NAMALWA (cell line): ENCODE measurements around the gene BAX.

Experiments used
- DNase-seq: peaks from one replicate; pipeline ENCODE4 v3.0.0-alpha.2; 2015; ENCODE audit warnings: low spot score

BAX gene

DNA sequence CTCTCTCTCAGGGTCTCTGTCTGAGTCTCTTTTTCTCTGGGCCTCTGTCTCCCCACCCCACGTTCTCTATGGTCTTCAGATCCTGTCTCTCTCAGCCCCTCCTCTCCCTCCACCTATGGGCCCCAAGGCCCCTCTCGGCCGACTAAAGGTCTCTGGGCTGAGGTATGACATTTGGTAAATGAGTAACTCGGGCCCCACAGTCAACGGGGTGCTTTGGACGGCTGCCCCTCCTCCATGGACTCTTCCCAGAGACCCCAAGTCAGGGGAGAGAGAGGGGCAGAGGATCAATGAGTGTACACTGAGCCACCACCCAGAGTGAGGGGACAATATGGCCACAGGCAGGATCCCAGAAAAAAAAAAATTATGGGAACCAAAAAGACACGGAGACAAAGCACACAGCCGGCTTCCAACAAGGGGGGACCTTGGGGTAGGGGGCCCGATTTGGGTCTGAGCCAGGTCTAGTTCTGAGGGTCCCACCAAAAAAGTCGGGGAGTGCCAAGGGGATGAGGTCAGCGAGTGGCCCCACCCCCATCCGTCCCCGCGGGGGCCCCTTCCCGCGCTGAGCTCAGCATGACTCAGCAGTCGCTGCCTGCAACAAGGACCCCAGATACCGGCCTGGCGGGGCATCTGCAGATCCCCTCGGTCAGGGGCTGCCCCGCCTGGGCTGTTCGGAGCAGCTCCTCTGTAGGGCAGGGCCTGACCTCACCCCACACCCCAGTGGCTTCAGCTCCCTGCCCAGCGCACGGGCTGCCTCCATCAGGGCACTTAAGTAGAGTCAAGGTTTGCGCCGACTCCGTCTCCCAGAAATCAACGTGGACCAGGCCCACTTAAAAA, 8.9 kb downstream of the BAX start:
- no peak for DNase-seq

DNA sequence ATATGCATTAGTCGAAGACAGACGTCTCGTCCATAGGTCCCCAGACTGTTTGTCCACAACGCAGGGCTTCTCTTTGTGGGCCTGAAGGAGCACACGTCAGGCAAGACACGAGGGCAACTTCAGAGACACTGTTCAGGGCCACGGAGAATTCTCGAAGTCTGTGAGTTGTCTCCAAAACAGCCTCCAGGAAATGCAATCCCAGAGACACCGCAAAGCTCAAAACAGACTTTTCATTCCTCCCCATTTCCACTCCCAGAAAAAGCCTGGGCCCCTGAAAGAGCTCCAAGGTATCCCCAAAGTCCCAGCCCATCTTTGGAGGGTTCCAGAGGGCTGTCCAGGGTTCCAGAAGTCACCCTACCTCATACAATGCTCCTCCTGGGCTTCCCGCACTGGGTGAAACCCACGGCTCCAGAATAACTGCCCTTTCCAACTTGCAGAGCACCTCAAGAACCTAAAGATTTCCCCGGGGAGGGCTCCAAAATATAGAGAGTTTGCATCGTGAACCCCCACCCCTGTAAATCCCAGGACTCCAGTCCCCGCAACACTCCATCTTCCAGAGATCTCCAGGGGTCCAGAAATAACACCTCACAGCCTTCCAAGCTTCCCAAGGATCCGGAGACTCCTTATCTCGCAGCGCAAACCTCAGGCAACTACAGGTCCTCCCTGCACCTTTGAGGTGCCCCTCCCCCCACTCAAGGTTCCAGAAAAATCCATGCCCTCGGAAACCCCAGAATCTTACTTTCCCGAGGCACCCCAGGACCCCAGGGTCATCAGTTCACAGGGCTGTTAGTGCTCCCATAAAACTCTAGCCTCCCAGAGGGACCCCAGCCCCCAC, 9.7 kb downstream of the BAX start:
- no peak for DNase-seq

DNA sequence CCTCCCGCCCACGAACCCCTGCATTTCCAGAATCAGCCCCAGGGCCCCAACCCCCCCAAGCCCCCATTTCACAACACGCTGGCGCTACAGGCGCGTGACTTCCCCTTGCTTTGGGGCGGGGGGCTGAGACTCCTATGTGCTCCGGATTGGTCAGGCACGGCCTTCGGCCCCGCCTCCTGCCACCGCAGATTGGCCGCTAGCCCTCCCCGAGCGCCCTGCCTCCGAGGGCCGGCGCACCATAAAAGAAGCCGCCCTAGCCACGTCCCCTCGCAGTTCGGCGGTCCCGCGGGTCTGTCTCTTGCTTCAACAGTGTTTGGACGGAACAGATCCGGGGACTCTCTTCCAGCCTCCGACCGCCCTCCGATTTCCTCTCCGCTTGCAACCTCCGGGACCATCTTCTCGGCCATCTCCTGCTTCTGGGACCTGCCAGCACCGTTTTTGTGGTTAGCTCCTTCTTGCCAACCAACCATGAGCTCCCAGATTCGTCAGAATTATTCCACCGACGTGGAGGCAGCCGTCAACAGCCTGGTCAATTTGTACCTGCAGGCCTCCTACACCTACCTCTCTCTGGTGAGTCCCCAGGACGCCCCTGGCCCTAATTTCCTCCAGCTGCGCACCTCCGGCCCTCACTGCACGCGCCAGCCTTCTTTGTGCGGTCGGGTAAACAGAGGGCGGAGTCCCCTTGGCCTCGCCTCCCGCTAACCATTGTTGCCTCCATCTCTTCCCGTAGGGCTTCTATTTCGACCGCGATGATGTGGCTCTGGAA, 10.5 kb downstream of the BAX start, which contains the start of gene FTL:
Gene FTL, plus strand, starts transcription at position 270 of the 766 bp plus-strand sequence. Its CDS starts 199 bp downstream, at position 469.
- peak; percentile 97 for DNase-seq

DNA sequence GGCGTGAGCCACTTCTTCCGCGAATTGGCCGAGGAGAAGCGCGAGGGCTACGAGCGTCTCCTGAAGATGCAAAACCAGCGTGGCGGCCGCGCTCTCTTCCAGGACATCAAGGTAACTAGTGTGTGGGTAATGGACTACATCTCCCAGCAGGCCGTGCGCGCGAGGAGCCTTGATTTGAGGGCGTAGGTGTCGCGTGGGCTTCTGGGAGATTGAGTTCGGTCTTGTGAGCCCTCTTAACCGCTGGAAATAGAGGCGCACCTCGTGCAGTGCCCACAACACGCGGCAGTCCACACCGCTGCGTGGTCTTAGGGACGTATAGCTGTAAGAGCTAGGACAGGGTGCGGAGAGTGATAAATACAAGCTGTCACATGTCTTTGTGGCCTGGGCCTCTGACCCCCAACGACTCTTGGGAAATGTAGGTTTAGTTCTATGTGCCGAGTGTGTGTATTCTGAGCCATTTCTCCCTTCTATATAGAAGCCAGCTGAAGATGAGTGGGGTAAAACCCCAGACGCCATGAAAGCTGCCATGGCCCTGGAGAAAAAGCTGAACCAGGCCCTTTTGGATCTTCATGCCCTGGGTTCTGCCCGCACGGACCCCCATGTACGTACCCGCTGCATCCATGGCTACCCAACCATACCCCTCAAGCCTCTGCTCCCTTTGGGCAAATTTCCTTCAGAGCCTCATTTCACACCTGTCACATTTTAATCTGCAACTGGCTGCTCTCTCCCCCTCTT, 11.3 kb downstream of the BAX start:
- DNase-seq = peak; percentile 95

DNA sequence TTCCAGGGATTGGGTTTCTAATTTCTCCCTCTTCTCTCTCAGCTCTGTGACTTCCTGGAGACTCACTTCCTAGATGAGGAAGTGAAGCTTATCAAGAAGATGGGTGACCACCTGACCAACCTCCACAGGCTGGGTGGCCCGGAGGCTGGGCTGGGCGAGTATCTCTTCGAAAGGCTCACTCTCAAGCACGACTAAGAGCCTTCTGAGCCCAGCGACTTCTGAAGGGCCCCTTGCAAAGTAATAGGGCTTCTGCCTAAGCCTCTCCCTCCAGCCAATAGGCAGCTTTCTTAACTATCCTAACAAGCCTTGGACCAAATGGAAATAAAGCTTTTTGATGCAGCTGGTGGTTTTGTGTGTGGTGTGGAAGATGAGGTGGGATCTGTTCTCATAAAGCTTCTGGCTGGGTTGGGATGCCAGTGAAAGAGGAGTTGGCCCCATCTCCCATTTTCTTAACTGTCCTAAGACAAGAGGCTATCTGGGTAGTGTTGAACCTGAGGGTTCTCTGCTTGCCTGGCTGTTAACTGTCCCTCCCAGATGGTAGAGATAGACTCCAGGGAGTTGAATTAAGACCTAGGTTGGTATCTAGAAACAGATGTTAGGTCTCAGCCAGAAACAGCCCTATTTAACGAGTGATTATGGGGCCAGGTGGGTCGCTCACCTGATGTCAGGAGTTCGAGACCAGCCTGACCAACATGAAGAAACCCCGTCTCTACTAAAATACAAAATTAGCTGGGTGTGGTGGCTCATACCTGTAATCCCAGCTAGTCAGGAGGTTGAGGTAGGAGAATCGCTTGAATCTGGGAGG, 12.1 kb downstream of the BAX start:
- peak; percentile 42 for DNase-seq

DNA sequence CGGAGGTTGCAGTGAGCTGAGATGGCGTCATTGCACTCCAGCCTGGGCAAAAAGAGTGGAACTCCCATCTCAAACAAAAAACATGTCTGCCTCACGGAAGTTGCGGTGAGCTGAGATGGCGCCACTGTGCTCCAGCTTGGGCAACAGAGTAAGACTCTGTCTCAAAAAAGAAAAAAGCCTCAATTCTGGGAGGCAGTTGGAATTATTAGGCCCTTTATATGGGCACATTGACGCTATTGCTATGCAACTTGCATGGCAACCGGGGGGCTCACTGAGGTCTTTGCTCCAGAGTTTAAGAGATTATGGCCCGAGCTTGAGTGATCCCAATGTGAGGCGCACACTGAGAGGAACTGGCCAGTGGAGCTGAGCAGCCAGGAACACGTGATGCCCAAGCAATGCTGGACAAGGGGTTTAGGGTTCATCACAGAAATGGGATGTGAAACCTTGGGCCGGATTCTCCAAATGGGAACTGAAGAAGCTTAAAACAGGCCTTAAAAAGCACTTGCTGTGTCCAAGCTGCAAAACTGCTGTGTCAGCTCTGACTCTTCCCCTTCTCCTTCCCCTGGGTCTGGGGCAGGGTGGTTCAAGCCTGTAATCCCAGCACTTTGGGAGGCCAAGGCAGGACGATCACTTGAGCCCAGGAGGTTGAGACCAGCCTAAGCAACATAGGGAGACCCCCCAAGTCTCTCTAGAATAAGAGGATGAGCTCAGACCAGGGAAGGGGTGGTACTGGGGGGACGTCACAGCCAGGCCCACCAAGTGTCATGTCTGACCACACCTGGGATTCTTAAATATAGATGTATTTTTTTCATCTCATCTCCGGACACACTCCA, 12.9 kb downstream of the BAX start:
- DNase-seq = peak; percentile 49

DNA sequence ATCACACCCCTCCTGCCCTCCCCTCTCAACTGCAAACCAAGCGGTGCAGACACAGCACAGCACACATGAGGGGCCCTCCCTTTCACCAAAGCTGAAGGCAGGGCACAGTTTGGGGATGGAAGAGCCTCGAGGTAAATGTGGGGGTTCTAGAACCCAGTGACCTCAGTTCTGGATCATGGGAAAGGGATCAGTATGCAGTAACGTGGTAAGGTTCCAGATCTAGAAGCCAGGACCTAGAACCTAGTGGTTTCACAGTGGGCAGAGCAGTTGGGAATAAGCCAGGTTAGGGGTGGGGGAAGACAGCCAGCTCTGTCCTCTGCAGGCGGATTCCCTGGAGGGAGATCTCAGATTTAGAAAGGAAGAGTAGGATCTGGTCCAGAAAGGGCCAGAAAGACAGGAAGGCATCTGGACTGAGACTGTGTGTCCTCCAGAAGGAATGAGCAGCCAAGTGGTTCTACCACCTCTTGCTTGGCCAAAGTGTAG, 13.5 kb downstream of the BAX start:
- DNase-seq = no peak

DNA sequence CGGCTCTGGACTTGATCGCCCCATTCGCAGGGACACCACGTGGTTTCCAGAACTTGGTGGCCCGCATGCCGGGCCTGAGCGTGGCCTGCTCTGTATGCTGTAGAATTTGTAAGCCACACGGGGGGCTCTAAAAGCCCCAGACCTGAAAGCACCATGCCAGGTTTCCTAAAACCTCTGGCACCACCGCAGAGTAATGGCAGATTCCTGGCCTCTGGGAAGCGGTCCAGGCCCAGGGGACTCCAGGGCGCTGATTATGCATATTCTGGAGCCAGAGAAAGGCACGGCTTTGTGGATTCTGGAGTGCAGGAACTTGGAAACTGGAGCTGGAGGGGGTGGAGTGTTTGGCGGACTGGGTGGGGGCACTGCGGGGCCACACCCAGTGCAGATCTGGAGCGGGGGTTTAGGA, 14.1 kb downstream of the BAX start:
- DNase-seq = no peak

DNA sequence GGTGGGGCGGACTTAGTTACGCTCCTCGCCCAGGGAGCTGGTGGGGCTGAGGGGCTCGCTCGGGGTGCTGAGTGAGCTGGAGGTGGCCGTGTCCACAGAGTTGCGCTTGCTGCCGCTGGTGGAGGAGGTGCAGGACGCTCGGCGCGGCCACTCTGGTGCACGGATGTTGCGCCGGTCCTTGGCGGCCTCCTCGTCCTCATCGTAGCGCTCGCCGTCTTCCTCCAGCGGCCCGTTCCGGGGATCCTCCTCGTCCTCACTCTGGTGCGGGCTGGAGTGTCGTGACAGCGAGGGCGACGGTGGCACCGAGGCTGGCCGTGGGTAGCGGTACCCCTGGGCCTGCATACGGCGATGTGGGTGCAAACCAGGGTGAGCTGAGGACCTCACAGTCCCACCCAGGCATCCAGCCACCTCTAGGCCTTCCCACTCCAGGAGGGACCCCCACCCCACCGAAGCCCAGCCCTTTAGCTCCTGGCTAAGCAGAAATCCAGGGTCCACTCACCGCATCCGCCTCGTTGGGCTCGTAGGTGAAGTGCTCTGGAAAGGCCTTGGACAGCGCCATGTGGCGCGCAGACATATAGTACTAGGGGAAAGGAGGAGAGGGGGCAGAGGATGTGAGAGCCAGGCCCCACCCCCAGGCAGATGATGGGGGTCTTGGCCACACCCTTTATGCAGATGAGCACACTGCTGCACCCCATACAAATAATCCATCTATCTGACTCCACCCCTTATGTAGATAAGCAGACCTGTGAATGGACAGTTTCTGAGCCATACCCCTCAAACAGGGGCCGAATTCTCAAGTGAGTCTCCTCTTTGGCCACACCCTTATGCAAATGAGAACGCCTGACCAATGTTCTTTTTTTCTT, 14.8 kb downstream of the BAX start:
- peak; percentile 98 for DNase-seq

DNA sequence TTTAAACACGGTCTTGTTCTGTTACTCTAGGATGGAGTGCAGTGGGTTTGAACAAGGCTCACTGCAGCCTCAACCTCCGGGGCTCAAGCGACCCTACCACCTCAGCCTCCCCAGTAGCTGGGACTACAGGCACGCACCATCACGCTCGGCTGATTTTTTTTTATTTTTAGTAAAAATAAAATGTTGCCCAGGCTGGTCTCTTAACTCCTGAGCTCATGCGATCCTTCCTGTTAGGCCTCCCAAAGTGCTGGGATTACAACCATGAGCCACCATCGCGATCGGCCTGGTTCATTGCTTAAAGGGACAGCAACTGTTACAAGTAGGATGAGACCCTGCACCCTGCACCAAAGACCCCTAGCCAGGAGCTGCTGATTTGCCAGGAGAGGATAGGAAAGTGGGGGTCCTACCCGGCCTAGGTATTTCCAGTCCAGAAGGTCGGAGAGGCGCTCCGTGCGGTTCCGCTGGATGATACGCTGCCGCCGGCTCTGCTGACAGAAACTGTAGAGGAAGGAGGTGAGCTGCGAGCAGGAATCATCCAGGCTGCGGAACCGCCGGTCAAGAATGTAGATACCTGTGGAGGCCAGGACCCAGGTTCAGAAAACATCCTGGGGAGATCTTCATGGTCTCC, 15.6 kb downstream of the BAX start:
- no peak for DNase-seq

DNA sequence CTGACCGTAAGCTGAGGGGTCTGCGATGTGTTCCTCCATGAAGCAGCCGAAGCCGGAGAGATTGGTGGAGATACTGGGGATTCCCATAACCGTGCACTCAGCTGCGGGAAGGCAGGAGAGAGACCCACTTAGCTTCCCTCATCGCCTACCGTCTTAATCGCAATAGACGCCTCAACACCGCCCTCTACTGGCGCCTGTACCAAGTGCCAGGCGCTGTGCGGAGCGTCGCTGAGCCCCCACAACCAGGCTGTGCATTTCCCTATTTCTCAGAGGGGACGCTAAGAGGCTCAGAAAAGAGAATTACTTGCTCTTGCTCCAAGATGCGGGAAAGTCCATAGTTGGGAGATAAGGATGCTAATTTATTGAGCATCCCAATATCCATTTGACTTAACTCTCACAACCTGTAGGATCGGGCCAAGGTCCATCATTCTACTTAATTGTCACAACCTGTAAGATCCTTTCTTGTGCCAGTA, 16.3 kb downstream of the BAX start:
- DNase-seq = peak; percentile 89

DNA sequence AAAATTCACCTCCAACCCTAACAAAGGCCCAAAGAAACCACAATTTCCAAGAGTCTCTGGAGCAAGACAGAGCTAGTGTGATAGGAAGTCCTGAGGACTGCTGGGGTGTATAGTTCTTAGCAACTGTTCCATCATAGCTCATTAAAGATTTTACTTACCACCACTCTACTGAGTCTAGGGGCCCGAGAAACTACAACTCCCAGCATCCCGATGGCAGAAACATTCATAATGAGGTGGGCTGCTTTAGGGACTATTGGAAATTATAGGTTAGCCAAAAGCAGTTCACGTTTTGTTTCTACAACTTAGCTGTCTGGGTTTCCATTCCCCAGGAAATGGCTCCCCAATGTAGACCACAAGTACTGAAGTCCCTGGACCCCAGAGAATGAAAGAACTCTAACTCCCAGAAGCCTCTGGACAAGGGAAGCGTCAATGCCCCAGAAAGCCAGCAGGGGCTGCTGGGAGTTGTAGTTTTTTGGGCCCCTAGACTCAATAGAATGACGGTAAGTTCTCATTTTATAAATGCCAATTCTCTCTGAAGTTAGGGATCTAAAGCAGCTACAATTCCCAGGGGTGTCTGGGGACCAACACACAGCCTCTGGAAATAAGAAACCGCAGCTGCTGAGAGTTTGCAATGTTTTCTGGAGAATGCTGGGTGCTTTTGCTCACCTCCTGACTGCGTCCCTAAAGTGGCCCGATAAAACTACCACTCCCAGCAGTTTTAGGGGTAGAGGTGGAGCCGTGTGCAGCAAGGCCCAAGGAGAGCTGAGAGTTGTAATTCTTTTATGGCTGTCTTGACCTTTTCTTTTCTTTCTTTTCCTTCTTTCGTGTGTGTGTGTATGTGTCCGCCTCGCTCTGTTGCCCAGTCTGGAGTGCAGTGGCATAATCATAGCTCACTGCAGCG, 21.5 kb downstream of the BAX start:
- peak; percentile 90 for DNase-seq

DNA sequence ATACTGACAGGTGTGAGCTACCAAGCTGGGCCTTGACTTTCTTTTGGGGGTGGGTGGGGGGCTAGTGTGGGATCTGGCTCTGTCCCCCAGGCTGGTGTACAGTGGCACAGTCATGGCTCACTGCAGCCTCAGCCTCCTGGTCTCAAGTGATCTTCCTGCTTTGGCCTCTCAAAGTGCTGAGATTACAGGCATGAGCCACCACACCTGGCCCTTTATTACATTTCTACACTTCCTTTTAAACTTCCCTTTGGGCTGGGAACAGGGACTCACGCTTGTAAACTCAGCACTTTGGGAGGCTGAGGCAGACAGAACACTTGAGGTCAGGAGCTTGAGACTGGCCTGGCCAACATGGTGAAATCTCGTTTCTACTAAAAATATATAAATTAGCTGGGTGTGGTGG, 22.4 kb downstream of the BAX start:
- DNase-seq = no peak

DNA sequence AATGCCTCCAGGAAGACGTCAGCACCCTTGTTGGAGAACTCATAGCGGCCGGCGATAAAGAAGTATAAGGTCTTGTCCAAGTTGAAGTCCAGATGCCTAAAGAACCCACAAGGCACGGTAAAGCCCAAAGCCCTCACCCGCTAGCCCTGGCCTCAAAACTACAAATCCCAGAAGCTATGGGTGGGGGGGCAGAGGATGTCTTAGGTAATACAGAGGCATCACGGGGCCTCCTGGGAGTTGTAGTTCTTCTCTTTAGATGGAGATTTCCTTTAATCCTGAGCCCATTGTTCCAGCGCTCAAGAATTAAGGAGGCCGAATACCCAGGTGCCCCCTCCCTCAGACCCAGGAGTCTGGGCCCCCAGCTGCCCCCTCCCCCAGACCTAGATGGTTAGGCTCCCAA, 27.6 kb downstream of the BAX start:
- no peak for DNase-seq

DNA sequence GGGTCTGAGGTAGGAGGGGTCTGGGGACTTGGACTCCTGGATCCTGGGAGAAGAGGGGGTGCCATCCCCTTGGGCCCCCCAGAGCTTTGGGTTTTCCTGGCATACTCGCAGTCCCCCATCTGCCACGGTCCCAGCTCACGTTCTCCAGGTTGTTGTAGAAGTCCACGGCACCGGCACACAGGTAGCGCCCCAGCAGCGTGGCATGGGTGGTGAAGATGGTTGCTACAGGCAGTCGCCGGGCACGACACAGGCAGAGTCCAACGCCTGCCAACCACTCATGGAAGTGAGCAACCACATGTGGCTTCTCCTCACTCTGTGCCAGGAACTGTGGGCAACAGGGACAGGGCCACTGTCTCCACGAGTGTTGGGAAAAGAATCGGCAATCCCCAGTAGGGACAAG, 31.0 kb downstream of the BAX start:
- no peak for DNase-seq

DNA sequence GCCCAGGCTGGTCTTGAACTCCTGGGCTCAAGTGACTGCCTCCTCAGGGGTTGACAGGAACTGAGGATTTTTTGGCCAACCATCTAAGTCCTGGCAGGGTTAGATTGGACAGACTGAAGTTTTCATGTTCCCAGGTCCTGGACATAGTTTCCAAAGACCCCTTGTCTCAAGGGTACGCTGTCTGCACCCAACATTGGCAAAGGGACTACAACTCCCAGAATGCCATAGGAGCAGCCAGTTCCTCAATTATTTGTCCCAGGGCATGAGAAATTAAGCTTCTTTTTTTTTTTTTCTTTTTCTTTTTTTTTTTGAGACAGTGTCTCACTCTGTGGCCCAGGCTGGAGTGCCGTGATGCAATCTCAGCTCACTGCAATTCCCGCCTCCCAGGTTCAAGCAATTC, 31.5 kb downstream of the BAX start:
- DNase-seq = no peak

DNA sequence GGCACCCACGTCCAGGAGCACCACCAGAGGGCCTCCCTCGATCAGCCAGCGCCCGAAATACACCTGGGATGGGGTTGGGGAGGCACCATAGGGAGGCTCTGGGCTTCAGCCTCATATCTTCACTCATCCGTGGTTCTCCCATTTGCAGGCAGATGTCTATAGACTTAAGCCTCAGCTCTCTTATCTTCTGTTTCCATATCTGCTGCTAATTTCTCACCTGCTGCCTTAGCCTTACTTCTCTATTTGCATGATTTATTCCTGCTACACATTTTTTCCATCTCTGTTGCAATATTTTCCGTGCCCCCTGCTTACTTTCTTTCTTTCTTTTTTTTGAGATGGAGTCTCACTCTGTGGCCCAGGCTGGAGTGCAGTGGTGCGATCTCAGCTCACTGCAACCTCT, 32.6 kb downstream of the BAX start:
- DNase-seq = peak; percentile 44
